GM19240 (cell line): Measurements from ENCODE around the gene SNX7.

Source experiments
- DNase-seq: peaks from one replicate; pipeline ENCODE4 v3.0.0; 2011; ENCODE audit warnings: low spot score; ENCODE audit not compliant: insufficient read length

Gene SNX7, protein sequence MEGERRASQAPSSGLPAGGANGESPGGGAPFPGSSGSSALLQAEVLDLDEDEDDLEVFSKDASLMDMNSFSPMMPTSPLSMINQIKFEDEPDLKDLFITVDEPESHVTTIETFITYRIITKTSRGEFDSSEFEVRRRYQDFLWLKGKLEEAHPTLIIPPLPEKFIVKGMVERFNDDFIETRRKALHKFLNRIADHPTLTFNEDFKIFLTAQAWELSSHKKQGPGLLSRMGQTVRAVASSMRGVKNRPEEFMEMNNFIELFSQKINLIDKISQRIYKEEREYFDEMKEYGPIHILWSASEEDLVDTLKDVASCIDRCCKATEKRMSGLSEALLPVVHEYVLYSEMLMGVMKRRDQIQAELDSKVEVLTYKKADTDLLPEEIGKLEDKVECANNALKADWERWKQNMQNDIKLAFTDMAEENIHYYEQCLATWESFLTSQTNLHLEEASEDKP

DNA sequence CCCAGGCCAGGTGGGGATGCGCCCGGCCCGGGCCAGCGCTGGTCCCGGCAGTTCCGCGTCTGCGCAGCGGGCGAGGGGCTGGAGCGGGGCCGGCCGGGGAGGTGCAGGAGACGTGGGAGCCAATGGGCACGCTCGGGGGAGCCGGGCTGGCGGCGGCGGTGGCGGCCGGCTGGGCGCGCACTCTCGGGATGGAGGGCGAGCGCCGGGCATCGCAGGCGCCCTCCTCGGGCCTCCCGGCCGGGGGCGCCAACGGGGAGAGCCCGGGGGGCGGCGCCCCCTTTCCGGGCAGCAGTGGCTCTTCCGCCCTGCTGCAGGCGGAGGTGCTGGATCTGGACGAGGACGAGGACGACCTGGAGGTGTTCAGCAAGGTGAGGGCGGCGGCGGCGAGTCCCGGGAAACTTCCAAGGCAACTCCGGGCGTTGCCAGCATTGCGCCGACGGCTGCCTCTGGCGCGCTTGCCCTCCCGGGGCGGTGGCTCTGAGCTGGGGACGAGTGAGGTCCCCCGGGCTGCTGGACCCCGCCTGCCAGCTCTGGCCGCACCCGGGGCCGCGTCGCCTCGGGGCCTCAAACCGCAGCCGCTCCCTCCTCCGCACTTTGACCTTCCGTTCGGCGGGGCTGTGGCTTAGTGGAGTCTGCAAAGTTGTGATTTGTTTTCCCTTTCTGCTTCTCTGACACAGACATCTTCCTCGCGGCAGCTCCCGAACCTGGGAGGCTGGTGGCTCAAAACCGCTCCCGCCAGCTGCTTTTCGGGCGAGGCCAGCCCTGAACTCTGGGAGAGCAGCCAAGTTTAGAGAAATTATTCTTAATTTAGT lies at the start of gene SNX7:
Gene SNX7, plus strand, starts transcription at position 178 of the 812 bp plus-strand sequence. Its CDS starts 11 bp downstream, at position 189.
- peak; percentile 21 for DNase-seq

DNA sequence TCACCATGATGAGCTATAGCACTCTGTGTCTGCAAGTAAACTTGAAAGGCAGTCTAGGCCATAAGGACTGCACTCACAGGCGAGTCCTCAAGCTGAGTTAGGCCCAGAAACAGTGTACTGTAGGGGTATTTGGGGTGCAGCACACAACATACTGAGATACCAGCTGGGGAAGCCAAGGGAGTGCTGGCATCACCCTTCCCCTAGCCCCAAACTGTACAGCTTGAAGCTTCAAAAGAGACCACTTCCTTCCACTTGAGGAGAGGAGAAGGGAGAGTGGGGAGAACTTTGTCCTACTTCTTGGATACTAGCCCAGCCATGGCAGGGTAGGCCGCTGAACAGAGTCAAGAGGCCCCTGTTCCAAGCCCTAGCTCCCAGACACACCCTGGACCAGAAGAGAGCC lies 24.2 kb upstream of the SNX7 start:
- no peak for DNase-seq

DNA sequence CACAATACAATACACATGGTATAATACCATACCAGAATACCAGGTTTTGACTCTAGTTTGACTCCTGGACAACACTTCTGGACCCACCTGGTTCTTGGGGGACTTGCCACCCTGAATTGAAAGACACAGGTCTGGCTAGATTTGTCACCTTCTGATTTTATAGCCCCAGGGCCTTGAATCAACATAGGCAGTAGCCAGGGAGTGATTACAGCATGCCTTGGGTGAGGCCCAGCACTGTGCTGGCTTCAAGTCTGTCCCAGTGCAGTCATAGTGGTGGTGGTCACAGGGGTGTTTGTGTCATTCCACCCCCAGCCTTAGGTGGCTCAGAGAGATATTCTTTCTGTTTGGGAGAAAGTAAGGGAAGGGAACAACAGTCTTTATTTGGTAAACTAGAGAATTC lies 23.3 kb upstream of the SNX7 start:
- DNase-seq, result no peak

DNA sequence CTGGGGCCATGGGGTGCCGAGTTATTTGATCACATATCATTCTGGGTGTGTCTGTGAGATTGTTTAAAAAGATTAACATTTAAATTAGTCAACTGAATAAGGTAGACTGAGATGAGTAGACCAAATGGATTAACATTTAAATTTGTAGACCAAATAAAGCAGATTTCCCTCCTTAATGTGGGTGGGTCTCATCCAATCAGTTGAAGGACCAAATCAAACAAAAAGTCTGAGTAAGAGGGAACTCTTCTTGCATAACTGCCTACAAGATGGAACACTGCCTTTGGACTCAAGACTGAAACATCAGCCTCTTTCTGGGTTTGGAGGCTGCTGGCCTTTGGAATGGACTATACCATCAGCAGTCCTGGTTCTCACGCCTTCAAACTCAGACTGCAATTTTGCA lies 17.0 kb upstream of the SNX7 start:
- no peak for DNase-seq

DNA sequence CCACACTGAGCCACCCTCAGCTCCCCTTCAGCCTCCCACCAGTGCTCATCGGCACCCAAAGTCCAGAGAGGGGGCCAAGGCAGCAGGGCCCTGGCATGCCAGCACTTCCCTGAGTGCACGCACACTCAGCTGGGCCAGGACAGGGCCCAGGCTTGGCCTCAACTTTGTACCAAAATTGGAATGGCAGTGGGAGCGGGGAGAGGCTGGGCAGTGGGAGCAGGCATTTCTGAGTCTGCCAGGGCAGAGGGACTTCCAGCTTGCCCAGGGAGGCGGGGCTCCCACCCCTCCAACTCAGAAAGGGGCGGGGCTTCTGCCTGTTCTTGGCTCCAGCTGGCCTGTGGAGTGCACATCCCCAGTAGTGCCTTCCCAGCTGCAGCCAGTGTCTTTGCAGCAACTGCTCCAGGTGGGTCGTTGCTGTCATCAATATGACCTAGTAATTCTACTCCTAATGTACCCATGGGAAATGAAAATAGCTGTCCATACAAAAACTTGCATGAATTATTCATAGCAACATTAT lies 10.3 kb upstream of the SNX7 start:
- DNase-seq, result no peak

DNA sequence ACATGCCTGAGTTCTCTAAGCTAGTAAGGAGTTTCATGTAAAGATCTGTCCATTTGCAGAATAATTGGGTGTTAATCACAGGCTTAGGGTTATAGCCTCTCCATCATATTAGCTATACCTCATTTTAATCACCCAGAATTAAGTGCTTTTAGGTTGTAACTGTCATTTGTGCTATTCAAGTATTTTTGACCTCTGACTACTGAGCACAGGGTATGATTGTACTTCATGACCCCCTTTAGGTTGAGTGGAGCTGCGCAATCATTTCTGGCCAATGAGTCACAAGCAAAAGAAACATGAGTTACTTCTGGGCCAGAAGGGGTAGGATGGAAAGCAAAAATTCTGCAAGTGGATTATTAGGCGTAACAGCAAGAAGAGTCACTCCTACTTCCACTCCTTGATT lies 8.4 kb upstream of the SNX7 start:
- no peak for DNase-seq

DNA sequence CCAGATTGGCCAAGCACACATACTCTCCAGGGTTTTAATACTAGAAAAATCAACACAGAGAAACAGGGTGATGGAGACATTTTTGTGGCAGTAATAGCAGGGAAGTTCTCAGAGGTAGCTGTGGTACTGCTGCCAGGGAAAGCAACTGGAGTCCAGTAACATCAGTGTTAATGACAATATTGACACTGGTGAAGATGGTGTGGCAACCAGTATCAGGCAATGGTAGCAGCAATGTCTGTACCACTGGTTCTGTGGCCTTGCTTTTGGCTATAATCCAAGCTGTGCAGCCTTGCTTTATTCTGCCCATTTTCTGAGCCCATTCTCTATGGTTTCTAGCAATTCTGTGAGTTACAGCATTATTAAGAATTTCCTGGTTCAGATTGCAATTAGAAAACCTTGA lies 1.6 kb upstream of the SNX7 start:
- DNase-seq, result no peak

DNA sequence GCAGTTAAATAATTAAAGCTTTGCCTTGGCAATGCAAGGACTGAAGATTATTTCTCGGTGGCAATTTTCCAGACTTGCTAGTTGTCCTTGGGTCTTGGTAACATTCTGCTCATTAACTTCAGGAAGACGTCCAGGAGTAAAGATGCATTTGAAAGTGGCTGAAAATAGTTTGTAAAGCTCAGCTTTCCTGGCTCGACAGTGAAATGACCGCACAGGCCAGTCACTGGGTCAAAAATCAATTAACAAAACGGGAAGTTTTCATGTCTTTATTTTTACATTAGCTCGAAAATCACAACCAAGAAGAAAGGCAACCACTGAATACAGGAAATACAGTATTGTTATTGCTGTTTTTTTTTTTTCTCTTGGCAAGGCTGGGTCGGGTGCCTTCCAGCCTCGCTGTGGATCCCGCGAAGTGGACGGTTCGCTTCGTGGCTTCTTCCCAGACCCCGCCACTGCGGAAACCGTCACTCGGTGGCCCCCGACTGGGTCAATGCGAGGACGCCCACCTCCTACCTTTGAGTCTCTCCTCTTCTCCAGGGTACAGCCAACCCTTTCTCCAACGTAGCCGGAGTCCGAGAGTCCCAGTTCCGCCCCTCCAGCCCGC lies 479 bp upstream of the SNX7 start:
- DNase-seq, result no peak

DNA sequence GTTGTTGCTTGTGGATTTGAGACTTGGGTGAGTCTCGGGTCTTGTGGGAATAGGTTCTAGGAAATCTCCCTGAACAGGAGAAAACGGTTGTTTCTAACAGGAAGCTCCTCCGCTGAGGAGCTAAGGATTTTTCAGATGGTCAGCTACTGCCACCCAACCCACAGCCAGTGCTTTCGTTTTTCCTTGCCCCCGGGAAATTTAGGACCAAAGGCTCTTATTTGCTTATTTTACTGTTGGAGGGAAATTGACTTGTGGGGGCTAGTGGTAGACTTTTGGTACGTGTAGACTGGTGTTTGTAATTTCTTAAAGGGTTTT lies 792 bp downstream of the SNX7 start:
- DNase-seq, result no peak

DNA sequence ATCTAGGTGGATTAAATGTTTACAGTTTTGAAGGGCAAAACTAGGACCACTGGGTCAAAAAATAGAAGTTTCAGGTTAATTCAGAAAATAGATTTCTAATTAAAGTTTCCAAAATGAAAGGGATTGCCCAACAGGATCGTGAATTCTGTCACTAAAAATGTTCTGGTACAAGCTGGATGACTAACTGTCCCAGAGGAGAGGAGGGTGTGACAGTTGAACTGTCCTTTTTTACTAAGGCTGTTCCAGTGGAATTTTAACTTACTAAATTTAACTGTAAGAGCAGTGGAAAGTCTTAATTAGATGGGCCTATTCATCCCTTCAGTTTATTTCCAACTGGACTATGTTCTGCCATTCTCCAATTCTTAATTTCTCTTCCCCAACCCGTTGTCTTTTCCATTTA lies 7.2 kb downstream of the SNX7 start:
- no peak for DNase-seq

DNA sequence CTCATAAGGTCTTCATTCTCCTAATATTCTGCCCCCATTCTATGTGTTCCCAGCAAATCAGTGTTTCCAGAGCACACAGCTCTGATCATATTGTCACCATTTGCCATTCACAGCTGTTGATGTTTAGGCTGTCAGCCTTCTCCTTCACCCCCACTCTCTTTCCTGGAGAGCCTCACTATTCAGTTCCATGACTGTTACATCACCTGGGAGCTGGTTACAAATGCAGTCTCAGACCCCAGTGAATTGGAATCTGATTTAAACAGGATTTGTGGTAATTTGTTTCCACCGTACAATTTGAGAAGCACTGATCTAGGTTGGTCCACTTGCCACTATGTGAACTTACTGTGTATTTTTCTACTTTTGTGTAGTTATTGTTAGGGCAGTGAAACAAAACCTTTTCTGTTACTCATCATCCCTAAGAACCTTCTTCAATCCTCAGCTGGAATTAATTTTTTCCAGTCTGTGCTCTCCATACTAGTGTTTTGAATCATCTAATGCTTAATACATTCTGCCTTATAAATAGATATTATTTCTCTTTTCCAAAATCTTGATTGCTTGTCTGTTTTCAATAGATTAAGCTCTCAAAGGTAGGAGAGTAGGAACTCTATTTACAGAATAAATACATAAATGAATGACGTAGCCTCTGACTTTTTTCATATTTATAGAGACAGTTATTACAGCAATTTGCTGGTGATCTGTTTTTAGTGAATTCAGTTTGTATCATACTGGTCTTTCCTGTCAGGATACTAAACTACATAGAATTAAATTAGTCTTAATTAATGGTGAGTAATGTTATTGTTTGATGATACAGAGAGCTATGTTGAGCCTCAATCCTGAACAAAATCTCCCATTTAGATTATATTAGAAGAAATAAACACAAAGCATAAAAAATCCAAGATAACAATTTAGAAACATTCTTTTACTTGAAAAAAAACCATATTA lies 8.1 kb downstream of the SNX7 start:
- no peak for DNase-seq

DNA sequence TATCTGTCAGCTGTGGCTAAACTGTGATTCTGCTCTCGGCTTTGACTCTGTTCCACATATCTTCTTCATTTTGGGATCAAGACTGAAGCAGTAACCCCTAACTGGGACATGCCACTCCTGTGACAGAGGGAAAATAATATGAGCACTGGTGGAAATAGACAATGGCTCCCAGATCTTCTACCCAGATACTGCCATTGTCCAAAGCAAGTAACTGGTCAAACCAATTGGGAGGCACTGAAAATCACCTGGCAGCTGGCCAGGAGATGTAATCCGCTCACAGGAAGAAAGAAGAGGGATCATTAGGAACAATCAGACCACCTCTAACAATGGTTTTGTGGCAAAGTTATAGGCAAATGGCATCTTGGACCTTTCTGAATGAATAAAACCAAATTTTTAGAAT lies 10.7 kb downstream of the SNX7 start:
- no peak for DNase-seq

DNA sequence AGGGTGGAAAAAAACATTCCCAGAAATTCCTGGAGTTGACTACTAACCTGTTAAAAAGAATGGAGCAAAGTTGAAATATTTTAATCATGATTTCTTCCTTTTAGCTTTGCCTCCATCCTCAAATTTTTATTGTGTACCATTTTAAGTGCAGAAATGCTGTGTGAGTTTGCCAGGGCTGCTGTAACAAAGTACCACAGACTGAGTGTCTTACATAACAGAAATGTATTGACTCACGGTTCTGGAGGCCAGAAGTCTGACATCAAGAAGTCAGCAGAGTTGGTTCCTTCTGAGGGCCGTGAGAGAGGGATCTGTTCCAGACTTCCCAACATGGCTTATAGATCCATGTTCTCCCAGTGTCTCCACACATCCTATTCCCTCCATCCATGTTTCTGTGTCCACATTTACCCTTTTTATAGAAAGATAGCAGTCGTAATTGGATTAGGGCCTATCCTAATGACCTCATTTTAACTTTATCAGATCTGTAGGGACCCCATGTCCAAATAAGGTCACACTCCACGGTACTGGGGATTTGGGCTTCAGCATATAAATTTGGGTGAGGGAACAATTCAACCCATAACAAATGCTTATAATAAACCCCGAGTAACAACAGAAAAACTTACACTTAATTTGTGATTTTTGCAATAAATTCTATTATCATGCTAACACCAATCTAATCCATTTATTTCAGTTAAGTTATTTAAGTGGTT lies 12.7 kb downstream of the SNX7 start:
- DNase-seq, result no peak

DNA sequence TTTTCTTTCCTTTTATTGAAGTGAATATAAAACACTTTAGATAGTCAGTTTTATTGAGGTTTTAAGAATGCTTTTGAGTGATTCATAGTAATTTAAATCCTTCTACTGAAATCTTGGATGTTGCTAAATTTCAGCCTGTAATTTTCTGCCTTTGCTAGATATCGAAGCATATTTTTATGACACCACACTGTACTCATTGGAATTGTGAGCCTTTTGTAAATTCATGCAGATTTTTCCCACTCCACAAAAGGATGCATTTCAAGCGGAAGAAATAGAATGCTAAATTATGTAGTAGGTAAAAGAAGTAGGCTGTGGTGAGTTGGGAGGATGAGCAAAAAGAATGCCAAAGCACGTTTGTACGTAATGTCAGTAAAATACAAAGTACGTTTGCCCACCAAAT lies 13.8 kb downstream of the SNX7 start:
- no peak for DNase-seq

DNA sequence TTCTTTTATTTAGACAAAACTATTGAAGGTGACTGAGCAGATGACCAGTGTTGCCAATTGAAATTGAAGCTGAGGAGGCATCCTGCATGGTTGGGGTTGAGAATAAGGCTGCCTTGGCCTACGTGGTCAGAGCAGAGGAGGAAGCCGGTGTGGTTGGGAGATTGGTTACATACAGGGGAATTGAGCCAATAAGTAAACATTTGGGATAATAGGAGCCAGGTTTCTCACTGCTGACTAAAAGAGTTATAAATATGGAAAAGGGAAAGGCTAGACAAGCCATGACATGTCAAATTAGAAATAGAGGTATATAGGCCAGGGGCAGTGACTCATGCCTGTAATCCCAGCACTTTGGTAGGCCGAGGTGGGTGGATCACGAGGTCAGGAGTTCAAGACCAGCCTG lies 15.8 kb downstream of the SNX7 start:
- no peak for DNase-seq

DNA sequence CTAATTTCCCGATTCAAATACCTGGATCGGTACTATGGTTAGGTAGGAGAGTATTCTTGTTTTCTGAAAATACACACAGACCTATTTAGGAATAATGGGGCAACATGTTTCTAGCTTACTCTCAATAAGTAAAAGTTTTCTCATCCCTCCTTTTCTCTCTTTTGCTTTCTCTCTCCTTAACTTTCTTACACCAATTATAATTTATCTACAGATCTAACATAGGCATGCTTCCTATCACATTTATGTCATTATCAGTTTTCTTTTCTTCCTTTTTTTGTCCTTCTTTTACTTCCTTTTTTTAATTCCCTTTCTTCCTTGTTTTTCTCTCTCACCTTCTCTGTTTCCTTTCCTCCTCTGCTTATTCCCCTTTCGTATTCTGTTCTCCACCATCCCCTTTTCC lies 20.3 kb downstream of the SNX7 start:
- no peak for DNase-seq

DNA sequence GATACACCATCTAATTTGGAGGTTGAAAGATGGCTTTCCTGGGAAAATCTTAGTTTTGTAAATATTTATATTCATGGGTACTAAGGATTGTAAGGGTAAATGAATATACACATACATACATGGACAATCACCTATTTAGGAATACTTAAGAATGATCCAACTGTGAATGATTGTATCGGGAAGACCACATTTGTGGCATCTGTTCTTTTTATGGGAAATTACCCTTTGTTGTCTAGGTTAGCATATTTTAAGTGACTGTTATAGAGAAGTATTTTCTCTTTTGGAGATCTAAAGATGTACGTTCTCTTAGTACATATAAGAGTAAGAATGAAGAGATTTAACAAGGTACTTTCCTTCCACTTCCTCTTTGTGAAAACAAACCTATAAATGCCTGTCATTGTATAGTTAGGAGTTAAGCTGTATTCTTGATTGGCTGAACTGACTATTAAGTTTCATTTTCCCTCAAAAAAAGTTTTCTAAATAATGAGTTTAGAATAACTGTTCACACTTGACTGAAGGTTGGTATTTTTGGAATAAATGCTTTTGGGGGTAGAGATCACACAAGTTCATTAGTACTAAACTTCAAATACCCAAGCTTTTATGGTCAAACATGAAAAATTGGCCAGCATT lies 26.7 kb downstream of the SNX7 start:
- DNase-seq, result no peak

DNA sequence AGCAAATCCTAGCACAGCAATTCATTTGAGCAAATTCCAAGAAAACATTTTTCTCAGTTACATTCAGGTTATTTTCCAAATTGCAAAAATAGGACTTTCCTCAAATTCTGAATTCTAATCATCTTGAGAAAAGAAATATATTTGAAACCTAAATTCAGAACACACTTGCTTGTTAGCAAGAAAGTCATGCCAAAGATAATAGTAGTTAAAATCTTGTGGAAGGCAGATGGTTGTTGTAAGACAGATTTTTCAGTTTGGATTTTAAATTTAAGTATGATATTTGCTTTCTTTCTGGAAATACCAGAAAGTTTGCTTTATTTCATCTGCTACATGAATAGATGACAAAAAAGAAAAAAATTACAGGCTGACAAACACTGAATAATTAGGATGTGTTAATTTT lies 29.1 kb downstream of the SNX7 start:
- DNase-seq, result no peak

DNA sequence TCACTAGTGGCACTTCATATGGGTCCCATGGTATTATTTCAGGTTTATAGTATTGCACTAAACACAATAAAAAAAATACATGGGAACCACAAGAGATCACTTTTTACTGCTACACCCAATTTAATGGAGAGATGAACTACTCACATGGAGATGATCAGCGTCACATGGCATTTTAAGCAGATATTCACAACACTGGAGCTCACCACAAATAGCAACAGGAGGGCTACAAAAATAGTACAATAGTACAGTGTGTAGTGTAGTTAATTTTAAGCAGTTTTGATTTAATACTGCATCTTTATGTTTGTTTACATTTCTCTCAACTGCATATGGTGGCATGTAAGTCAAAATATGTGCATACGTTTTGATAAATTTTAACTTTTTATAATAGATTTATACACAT lies 31.0 kb downstream of the SNX7 start:
- no peak for DNase-seq

DNA sequence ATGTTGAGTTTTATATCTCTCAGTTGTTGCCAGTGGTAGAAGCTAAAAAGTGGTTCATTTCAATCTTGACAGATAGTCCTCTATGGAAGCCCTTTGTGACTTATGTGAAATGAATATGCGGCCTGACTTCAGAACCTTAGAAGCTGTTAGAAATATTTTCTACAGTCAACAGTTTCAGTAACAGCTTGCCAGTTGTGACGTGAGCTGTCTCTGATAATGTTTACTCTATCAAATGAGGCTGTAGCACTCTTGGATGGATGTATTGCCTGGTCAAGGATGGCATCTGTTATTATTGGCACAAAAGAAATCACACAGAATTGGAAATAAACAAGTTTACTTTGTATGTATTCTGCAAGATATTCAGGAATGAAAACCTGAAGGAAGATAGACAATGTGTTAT lies 31.9 kb downstream of the SNX7 start:
- no peak for DNase-seq
